ENCODE results near the gene ST7. TPM values are rescaled to one million over a fixed set of nuclear protein-coding genes. Genes with fewer than 3 reads are reported as not detected.

ST7 gene
- total RNA-seq, 1 experiment from 2014 or later, result 38.2 TPM

DNA sequence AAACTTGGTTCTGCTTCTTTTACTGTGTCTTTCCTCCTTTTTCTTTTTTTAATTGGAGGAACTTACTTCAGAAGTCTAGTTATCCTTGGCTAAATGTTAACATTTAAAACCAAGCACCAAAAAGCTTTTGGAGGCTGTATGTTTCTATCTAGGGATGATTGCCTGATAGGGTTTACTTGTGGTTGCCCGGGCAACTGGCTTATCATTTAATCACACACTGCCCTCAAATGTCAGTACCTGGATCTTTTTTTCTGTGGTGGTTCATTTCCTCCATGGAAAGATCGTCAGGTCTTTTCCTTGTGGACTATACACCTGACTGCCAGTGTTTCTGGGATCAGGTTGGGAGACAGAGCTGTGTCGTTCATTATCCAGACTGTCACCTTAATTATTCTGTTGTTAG lies 196.4 kb downstream of the ST7 start:
- Mint-ChIP-seq H3K4me1 (ENCODE audit: low read depth, unreplicated experiment) (peaks cover 19% of the 10 kb centered on the region), H3K9me3 (ENCODE audit: unreplicated experiment) (no peaks in the 10 kb centered on the region), H3K36me3 (ENCODE audit: insufficient read depth, unreplicated experiment) (peaks cover 6% of the 10 kb centered on the region), H3K27ac (ENCODE audit: unreplicated experiment) (no peak overlapping the region), H3K27me3 (ENCODE audit: insufficient read depth, unreplicated experiment) (no peaks in the 10 kb centered on the region), H3K4me3 (ENCODE audit: unreplicated experiment) (no peak overlapping the region)
- H3K4me1 ChIP-seq, result peaks cover 29% of the 10 kb centered on the region
- intact Hi-C loops (cut with micrococcal nuclease; ENCODE audit: unreplicated experiment), result no loop called here
- no peak for DNase-seq
- H3K9me3 ChIP-seq, result no peaks in the 10 kb centered on the region
- POLR2A ChIA-PET, result interaction anchor here (0.7 kb wide), 1 partner anchor 330 kb away, joined by 6 read pairs; the partner anchor contains the start of gene CFTR
- no peak overlapping the region for H3K4me3 ChIP-seq (ENCODE audit: low read depth, low read length)
- H3K36me3 ChIP-seq (ENCODE audit: control insufficient read depth, insufficient read depth, low read length), result no peaks in the 10 kb centered on the region; the same call in 1 of the 2 replicates
- H3K27me3 ChIP-seq (replicated peaks; ENCODE audit: control insufficient read depth, insufficient read depth, low read length), result no peaks in the 10 kb centered on the region
- TF ChIP-seq, protein P1, sequence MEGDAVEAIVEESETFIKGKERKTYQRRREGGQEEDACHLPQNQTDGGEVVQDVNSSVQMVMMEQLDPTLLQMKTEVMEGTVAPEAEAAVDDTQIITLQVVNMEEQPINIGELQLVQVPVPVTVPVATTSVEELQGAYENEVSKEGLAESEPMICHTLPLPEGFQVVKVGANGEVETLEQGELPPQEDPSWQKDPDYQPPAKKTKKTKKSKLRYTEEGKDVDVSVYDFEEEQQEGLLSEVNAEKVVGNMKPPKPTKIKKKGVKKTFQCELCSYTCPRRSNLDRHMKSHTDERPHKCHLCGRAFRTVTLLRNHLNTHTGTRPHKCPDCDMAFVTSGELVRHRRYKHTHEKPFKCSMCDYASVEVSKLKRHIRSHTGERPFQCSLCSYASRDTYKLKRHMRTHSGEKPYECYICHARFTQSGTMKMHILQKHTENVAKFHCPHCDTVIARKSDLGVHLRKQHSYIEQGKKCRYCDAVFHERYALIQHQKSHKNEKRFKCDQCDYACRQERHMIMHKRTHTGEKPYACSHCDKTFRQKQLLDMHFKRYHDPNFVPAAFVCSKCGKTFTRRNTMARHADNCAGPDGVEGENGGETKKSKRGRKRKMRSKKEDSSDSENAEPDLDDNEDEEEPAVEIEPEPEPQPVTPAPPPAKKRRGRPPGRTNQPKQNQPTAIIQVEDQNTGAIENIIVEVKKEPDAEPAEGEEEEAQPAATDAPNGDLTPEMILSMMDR (IDR thresholded peaks at IDR 0.05; ENCODE audit: insufficient read depth in 1 of 2, low read depth in 1 of 2, low read length in 1 of 2, severe bottlenecking in 1 of 2, unreplicated experiment in 1 of 2), result no peak
- BruUV-seq (replicated peaks), result no TSS peak
- CTCF ChIA-PET, result interaction anchor here (0.8 kb wide), 1 partner anchor 21 kb away, joined by 3 read pairs; no protein-coding TSS in a partner anchor

DNA sequence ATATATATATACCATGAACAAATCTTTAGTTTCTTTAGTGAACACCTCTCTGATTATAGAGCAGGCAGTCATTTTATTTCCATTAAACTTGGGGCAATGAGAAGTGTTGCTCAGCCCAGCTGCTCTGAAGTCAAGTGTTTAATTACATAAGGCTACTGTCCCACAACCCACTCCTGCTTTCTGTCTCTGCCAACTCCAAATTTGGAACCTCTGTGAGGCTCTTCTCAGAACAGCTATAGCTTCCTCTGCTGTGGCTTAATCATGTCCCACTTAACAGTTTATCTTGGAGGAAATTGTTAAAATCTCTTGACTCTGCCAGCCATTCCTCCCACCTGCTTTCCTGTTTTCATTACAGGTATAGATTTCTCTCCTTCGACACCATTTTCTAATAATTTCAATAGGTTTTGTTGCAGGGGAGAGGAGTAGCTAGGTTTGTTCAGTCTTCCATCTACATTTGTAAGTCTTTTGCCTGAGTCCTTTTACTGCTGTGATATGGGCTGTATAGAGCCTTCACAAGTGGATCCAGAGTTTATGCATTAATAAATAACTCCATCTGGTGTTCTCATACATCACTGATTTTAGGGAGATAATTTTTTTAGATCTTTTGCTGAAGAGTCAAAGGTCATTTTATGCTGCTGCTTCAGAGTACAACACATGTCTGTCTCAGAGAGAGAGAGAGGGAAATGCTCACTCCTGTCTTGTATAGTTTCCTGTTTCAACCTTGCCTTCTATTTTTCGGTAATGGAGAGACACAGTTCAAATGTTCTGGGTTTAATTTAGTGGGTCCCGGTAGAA lies 199.1 kb downstream of the ST7 start:
- peak in 1 of 2 experiments; percentile 3 for DNase-seq
- Mint-ChIP-seq H3K36me3 (ENCODE audit: insufficient read depth, unreplicated experiment) (peaks cover 6% of the 10 kb centered on the region), H3K27me3 (ENCODE audit: insufficient read depth, unreplicated experiment) (no peaks in the 10 kb centered on the region), H3K9me3 (ENCODE audit: unreplicated experiment) (no peaks in the 10 kb centered on the region), H3K4me1 (ENCODE audit: low read depth, unreplicated experiment) (peaks cover 12% of the 10 kb centered on the region), H3K27ac (ENCODE audit: unreplicated experiment) (no peak overlapping the region), H3K4me3 (ENCODE audit: unreplicated experiment) (no peak overlapping the region)
- Histone ChIP-seq H3K4me1 (peaks cover 29% of the 10 kb centered on the region), H3K4me3 (ENCODE audit: low read depth, low read length) (no peak overlapping the region), H3K36me3 (ENCODE audit: control insufficient read depth, insufficient read depth, low read length) (no peaks in the 10 kb centered on the region; the same call in 1 of the 2 replicates), H3K27me3 (replicated peaks; ENCODE audit: control insufficient read depth, insufficient read depth, low read length) (no peaks in the 10 kb centered on the region), H3K9me3 (no peaks in the 10 kb centered on the region)
- intact Hi-C loops (cut with micrococcal nuclease; ENCODE audit: unreplicated experiment), result no loop called here
- ChIA-PET CTCF (no interaction called here), POLR2A (no interaction called here)
- no TSS peak for BruUV-seq (replicated peaks)
- TF ChIP-seq, protein P1 (IDR thresholded peaks at IDR 0.05; ENCODE audit: insufficient read depth in 1 of 2, low read depth in 1 of 2, low read length in 1 of 2, severe bottlenecking in 1 of 2, unreplicated experiment in 1 of 2), result no peak

DNA sequence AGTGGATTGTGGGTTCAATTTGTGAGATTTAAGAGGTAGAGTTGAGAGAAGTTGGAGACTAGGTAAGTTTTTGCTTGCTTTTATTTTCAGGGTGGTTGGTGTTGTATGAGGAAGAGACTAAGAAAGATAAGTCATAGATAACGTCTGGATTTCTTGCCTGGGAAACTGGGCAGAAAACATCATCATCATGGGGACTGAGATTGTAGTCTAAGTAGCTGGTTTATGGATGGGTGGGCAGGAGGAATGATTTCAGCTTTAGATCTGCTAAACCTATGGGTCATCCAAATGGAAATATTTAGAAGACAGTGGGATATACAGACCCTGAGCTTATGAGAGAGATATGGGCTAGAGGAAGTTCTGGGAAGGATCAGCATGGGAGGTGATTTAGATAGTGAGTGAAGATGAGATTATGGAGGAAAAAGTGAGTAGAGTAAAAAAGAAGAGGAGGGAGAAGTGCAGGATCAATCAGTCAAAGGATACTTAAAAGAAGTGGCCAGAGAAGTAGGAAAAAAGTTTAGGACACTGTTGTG lies 199.8 kb downstream of the ST7 start:
- H3K27me3 Mint-ChIP-seq (ENCODE audit: insufficient read depth, unreplicated experiment), result no peaks in the 10 kb centered on the region
- DNase-seq, result no peak
- no peaks in the 10 kb centered on the region for H3K9me3 ChIP-seq
- H3K4me1 ChIP-seq, result peaks cover 29% of the 10 kb centered on the region
- no peaks in the 10 kb centered on the region for H3K9me3 Mint-ChIP-seq (ENCODE audit: unreplicated experiment)
- no peaks in the 10 kb centered on the region for H3K27me3 ChIP-seq (replicated peaks; ENCODE audit: control insufficient read depth, insufficient read depth, low read length)
- TF ChIP-seq, protein P1 (IDR thresholded peaks at IDR 0.05; ENCODE audit: insufficient read depth in 1 of 2, low read depth in 1 of 2, low read length in 1 of 2, severe bottlenecking in 1 of 2, unreplicated experiment in 1 of 2), result no peak
- no peak overlapping the region for H3K27ac Mint-ChIP-seq (ENCODE audit: unreplicated experiment)
- POLR2A ChIA-PET, result no interaction called here
- CTCF ChIA-PET, result no interaction called here
- H3K4me1 Mint-ChIP-seq (ENCODE audit: low read depth, unreplicated experiment), result peaks cover 12% of the 10 kb centered on the region
- H3K4me3 Mint-ChIP-seq (ENCODE audit: unreplicated experiment), result no peak overlapping the region
- no peak overlapping the region for H3K4me3 ChIP-seq (ENCODE audit: low read depth, low read length)
- peaks cover 6% of the 10 kb centered on the region for H3K36me3 Mint-ChIP-seq (ENCODE audit: insufficient read depth, unreplicated experiment)
- no peaks in the 10 kb centered on the region; the same call in 1 of the 2 replicates for H3K36me3 ChIP-seq (ENCODE audit: control insufficient read depth, insufficient read depth, low read length)
- intact Hi-C loops (cut with micrococcal nuclease; ENCODE audit: unreplicated experiment), result no loop called here
- no TSS peak for BruUV-seq (replicated peaks)
